SK-N-SH (cell line): Measurements from ENCODE around the gene DSTN. TPM values are rescaled to one million over a fixed set of nuclear protein-coding genes. Genes with fewer than 3 reads are reported as not detected.

Source experiments
- CTCF ChIA-PET: fragments of 300-600, 350-600 bp; formaldehyde crosslinking; extraction: SDS; loops from one replicate; lab custom pipeline; 2021; lab: Yijun Ruan, JAX
- POLR2A ChIA-PET: fragments of 350-600 bp; sonication (Branson Sonifier 250); formaldehyde crosslinking; extraction: SDS; loops from one replicate; lab custom pipeline; 2020; ENCODE audit warnings: antibody characterized with exemption, inconsistent platforms; lab: Yijun Ruan, JAX
- DNase-seq: peaks from one replicate; pipeline ENCODE4 v3.0.0; 2012
- H2AFZ ChIP-seq: fragments of 200-600 bp; sonication (generic); 2 replicates; pipeline ENCODE4 v1.8.1; 2016; ENCODE audit warnings: antibody characterized with exemption, mild to moderate bottlenecking, low read depth
- H3F3A ChIP-seq: fragments of 200-600 bp; sonication (generic); replicated peaks from 2 replicates; pipeline ENCODE3; 2016; ENCODE audit warnings: antibody characterized with exemption, mild to moderate bottlenecking; ENCODE audit not compliant: insufficient read depth
- H3K27ac ChIP-seq, 2 experiments: fragments of 200-500 bp in 1 of 2; fragments of 200-600 bp in 1 of 2; sonication (Bioruptor generic) in 1 of 2; sonication (generic), shearing (Covaris generic) in 1 of 2; 2 replicates each; pipeline versions ENCODE4 v1.5.1 to v1.6.1; 2014 to 2016; ENCODE audit warnings: low read depth in 2 of 2, inconsistent platforms in 1 of 2, low read length in 1 of 2, mild to moderate bottlenecking in 1 of 2, mixed read lengths in 1 of 2
- H3K27me3 ChIP-seq: fragments of 200-600 bp; sonication (generic), shearing (Covaris generic); 2 replicates; pipeline ENCODE4 v1.6.1; 2016; ENCODE audit warnings: mixed run types; ENCODE audit not compliant: insufficient read depth
- H3K36me3 ChIP-seq, 2 experiments: fragments of 200-500 bp in 1 of 2; fragments of 200-600 bp in 1 of 2; sonication (Bioruptor generic) in 1 of 2; sonication (generic) in 1 of 2; replicated peaks in 1 of 2; 2 replicates each; pipeline versions ENCODE3 to v1.5.1; 2014 to 2016; ENCODE audit warnings: low read length in 1 of 2, mild to moderate bottlenecking in 1 of 2; ENCODE audit not compliant: insufficient read depth in 2 of 2, control insufficient read depth in 1 of 2
- H3K4me1 ChIP-seq, 2 experiments: fragments of 200-500 bp in 1 of 2; fragments of 200-600 bp in 1 of 2; sonication (Bioruptor generic) in 1 of 2; sonication (generic), shearing (Covaris generic) in 1 of 2; 2 replicates each; pipeline versions ENCODE4 v1.5.1 to v1.6.1; 2014 to 2016; ENCODE audit warnings: low read depth in 1 of 2, low read length in 1 of 2, mixed run types in 1 of 2; ENCODE audit not compliant: insufficient read depth in 2 of 2, control insufficient read depth in 1 of 2
- H3K4me2 ChIP-seq: fragments of 200-600 bp; sonication (generic), shearing (Covaris generic); 2 replicates; pipeline ENCODE4 v1.6.1; 2017; ENCODE audit warnings: mixed run types
- H3K4me3 ChIP-seq, 2 experiments: fragments of 200-500 bp in 1 of 2; fragments of 200-600 bp in 1 of 2; sonication (Bioruptor generic) in 1 of 2; sonication (generic), shearing (Covaris generic) in 1 of 2; 2 replicates each; pipeline versions ENCODE4 v1.5.1 to v1.8.1; 2014 to 2016; ENCODE audit warnings: low read depth in 2 of 2, inconsistent platforms in 1 of 2, low read length in 1 of 2, mild to moderate bottlenecking in 1 of 2, mixed read lengths in 1 of 2, moderate library complexity in 1 of 2
- H3K79me2 ChIP-seq: fragments of 200-600 bp; sonication (generic); 2 replicates; pipeline ENCODE4 v1.8.1; 2017; ENCODE audit warnings: mild to moderate bottlenecking; ENCODE audit not compliant: insufficient read depth
- H3K9ac ChIP-seq: fragments of 200-600 bp; sonication (generic); 2 replicates; pipeline ENCODE4 v1.6.1; 2017; ENCODE audit warnings: mixed run types
- H3K9me2 ChIP-seq: fragments of 200-600 bp; sonication (generic); 2 replicates; pipeline ENCODE4 v1.6.1; 2017; ENCODE audit warnings: mixed run types
- H3K9me3 ChIP-seq: fragments of 200-600 bp; sonication (generic); 2 replicates; pipeline ENCODE4 v1.6.1; 2017; ENCODE audit warnings: mixed run types, mild to moderate bottlenecking, moderate library complexity
- H4K20me1 ChIP-seq: fragments of 200-600 bp; sonication (generic); 2 replicates; pipeline ENCODE4 v1.6.1; 2017; ENCODE audit warnings: mild to moderate bottlenecking, mixed run types; ENCODE audit not compliant: insufficient read depth
- CHD2 ChIP-seq: fragments of 150-350 bp; IDR thresholded peaks from 2 replicates; pipeline ENCODE4 v1.6.1; 2018; ENCODE audit warnings: low read length; ENCODE audit not compliant: partially characterized antibody
- CTCF ChIP-seq: fragments of 200-600 bp; sonication (generic); IDR thresholded peaks from 2 replicates; pipeline ENCODE4 v1.6.1; 2017; ENCODE audit warnings: antibody characterized with exemption, mild to moderate bottlenecking, moderate library complexity
- ELF1 ChIP-seq: IDR thresholded peaks from 2 replicates; pipeline ENCODE4 v1.4.0; 2012
- FOSL2 ChIP-seq: IDR thresholded peaks from 2 replicates; pipeline ENCODE4 v1.4.0; 2012; ENCODE audit warnings: low read depth, mild to moderate bottlenecking, moderate library complexity, borderline replicate concordance
- FOXJ3 ChIP-seq: sonication (generic); formaldehyde crosslinking; IDR thresholded peaks from 2 replicates; pipeline ENCODE4 v1.5.1; 2020; ENCODE audit warnings: mild to moderate bottlenecking, missing genetic modification reagents
- GATA2 ChIP-seq: sonication (generic); formaldehyde crosslinking; IDR thresholded peaks from 2 replicates; pipeline ENCODE4 v1.5.0; 2020; ENCODE audit warnings: mild to moderate bottlenecking, missing genetic modification reagents
- JUND ChIP-seq: IDR thresholded peaks from 2 replicates; pipeline ENCODE4 v1.4.0; 2012
- MEF2A ChIP-seq: IDR thresholded peaks from 2 replicates; pipeline ENCODE4 v1.4.0; 2012; ENCODE audit warnings: low read depth, borderline replicate concordance
- MXI1 ChIP-seq: IDR thresholded peaks from 2 replicates; pipeline ENCODE4 v1.6.1; 2012; ENCODE audit warnings: mild to moderate bottlenecking, low read depth, low read length, improper control_type of control experiment
- NFIC ChIP-seq: IDR thresholded peaks from 2 replicates; pipeline ENCODE4 v1.4.0; 2012; ENCODE audit warnings: borderline replicate concordance
- NRF1 ChIP-seq: IDR thresholded peaks from 2 replicates; pipeline ENCODE4 v1.6.1; 2012; ENCODE audit warnings: low read depth, mild to moderate bottlenecking, low read length
- POLR2AphosphoS5 ChIP-seq: IDR thresholded peaks from 2 replicates; pipeline ENCODE4 v1.6.1; 2012; ENCODE audit warnings: low read depth, low read length
- RAD21 ChIP-seq: IDR thresholded peaks from 2 replicates; pipeline ENCODE4 v1.6.1; 2012; ENCODE audit warnings: mild to moderate bottlenecking, low read length
- SIN3A ChIP-seq: IDR thresholded peaks from 2 replicates; pipeline ENCODE4 v1.6.1; 2012; ENCODE audit warnings: low read depth, mild to moderate bottlenecking, low read length, moderate library complexity, borderline replicate concordance
- SMC3 ChIP-seq: IDR thresholded peaks from 2 replicates; pipeline ENCODE4 v1.6.1; 2012; ENCODE audit warnings: low read depth, low read length, improper control_type of control experiment
- WGBS: methylation state at CpG from one replicate; pipeline ENCODE4 v1.1.6; 2017; ENCODE audit warnings: low lambda C conversion rate; 5-methylcytosine and 5-hydroxymethylcytosine counted together
- polyA plus RNA-seq, 3 experiments: library from polyadenylated mRNA; depleted of rRNA; stranded (reverse); fragments of >200 nt; gene quantifications; 2 replicates each; pipeline ENCODE4 v1.2.3, GENCODE V29; 2012
- TF ChIP-seq, protein P1 (sequence below): IDR thresholded peaks from 2 replicates; pipeline ENCODE4 v1.4.0; 2012; ENCODE audit warnings: low read depth, borderline replicate concordance
- TF ChIP-seq, protein P2 (sequence below): fragments of 150-350 bp; IDR thresholded peaks from 2 replicates; pipeline ENCODE4 v1.6.1; 2016; ENCODE audit warnings: mild to moderate bottlenecking, low read depth, low read length
- TF ChIP-seq, protein P3 (sequence below): fragments of 150-350 bp; IDR thresholded peaks from 2 replicates; pipeline ENCODE4 v1.6.1; 2017; ENCODE audit warnings: antibody characterized with exemption, low read length, low read depth, borderline replicate concordance

Gene DSTN
- polyA plus RNA-seq, 1 of the 3 experiments (the other 2 are of a cell fraction) = 167 TPM

DNA sequence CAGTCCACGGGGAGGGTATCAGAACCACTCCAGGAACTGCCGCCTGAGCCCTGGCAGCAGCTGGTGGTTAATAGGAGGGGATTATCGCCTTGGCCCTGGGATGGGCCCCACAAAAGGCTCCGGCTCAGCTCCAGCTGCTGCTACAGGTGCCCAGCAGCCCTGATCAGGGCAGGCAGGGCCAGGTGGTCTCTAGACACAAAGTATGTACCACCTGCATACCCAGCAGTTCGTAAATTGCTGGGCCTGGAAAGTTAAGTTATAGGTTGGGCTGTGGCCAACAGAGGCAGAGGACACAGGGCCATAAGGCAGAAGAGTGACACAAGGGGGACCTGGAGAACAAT lies 77.1 kb downstream of the DSTN start:
- H3K79me2 ChIP-seq = peaks cover 94% of the 10 kb centered on the region
- no peaks in the 10 kb centered on the region for H3F3A ChIP-seq
- H3K27me3 ChIP-seq = no peaks in the 10 kb centered on the region
- no peak overlapping the region for H3K9ac ChIP-seq
- no peaks in the 10 kb centered on the region for H3K9me3 ChIP-seq
- ChIA-PET CTCF (interaction anchor here (1.2 to 2.9 kb wide), 3 partner anchors 11 to 292 kb away, joined by 4 to 12 read pairs (median 4); no protein-coding TSS in a partner anchor), POLR2A (interaction anchor here (1.5 kb wide), 1 partner anchor 322 kb away, joined by 3 read pairs; the partner anchor contains the start of gene MGME1)
- no peak overlapping the region for H3K4me2 ChIP-seq
- TF ChIP-seq ELF1 = no peak
- no peak for TF ChIP-seq RAD21
- TF ChIP-seq CHD2 = no peak
- no peak for TF ChIP-seq GATA2 (CRISPR knock-in tag)
- no peak for TF ChIP-seq SMC3
- no peak for TF ChIP-seq MEF2A
- TF ChIP-seq MXI1 = no peak
- TF ChIP-seq CTCF = no peak
- TF ChIP-seq JUND = no peak
- no peak for TF ChIP-seq POLR2AphosphoS5
- peaks cover 5 to 7% of the 10 kb centered on the region in 2 experiments for H3K36me3 ChIP-seq
- H2AFZ ChIP-seq = no peak overlapping the region
- peak overlapping the region in 1 of 2 experiments; percentile 71; a peak in 1 of 4 replicates for H3K27ac ChIP-seq
- peaks cover 0 to 35% of the 10 kb centered on the region in 2 experiments; a peak in 1 of 4 replicates for H3K4me1 ChIP-seq
- no peak overlapping the region for H3K4me3 ChIP-seq
- peaks cover 95% of the 10 kb centered on the region for H4K20me1 ChIP-seq
- DNase-seq = no peak
- no peaks in the 10 kb centered on the region for H3K9me2 ChIP-seq
- WGBS = no CpG with 5 or more reads among the region's 5 CpGs

DNA sequence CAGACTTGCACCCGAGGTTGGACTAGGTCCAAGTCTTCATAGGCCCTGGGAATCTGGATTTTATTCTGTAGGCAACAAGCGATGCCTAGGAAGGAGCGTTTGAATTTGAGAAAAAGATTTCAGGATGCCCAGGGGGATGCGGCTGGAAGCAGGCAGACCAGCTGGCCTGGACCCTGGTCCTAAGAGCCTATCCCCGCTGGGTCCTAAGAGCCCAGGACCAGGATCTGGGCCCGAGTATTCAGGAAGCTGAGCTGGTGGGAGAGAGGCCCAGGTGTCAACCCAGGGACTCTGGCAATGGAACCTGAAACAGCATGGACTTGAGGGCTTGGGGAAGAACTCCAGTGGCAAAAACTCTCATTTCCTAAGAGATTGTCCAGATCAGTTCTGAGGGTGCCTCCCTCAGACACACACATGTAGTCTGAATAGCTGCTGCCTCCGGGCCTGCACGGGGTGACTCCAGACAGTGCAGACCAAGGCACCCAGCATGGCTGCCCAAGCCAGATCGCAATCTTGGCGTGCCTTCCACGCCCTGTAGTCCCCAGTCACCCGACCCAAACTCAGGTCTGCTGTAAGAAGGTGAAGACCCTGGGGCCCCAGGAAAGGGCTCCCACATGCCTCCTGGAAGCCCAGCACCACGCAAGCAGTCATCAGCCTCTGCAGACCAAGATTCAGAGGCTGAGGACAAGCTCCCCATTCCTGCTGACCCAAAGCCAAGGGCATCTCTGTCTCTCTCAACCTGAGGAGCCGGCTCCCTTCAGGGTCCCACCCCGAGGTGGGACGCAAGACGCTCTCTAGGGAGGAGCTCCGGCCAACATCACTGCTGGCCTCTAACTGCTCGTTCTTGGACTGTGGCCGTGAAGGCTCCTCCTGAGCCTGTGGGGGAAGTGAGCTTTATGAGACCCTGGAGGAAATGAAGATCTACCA lies 77.8 kb downstream of the DSTN start:
- Histone ChIP-seq H3K79me2 (peaks cover 96% of the 10 kb centered on the region), H4K20me1 (peaks cover 96% of the 10 kb centered on the region), H3K4me2 (no peak overlapping the region), H2AFZ (no peak overlapping the region), H3K4me3 (no peak overlapping the region), H3K9ac (no peak overlapping the region), H3K9me2 (no peaks in the 10 kb centered on the region), H3F3A (no peaks in the 10 kb centered on the region), H3K27ac (no peak overlapping the region; a peak in 1 of 4 replicates), H3K27me3 (no peaks in the 10 kb centered on the region), H3K9me3 (no peaks in the 10 kb centered on the region), H3K4me1 (peaks cover 0 to 35% of the 10 kb centered on the region in 2 experiments; a peak in 1 of 4 replicates), H3K36me3 (peaks cover 1 to 5% of the 10 kb centered on the region in 2 experiments)
- 91% methylated on average over 14 of the region's 20 CpGs for WGBS
- CTCF ChIA-PET = interaction anchor here (0.9 to 2.9 kb wide), 6 partner anchors 11 to 291 kb away, joined by 3 to 12 read pairs (median 4); no protein-coding TSS in a partner anchor
- POLR2A ChIA-PET = interaction anchor here (1.5 kb wide), 1 partner anchor 322 kb away, joined by 3 read pairs; the partner anchor contains the start of gene MGME1
- no peak for DNase-seq
- TF ChIP-seq RAD21 (no peak), MEF2A (no peak), FOXJ3 (CRISPR knock-in tag) (no peak), CHD2 (no peak), FOSL2 (no peak), SIN3A (no peak), JUND (no peak), NRF1 (no peak), CTCF (no peak), NFIC (no peak), ELF1 (no peak)
- TF ChIP-seq, protein P1, sequence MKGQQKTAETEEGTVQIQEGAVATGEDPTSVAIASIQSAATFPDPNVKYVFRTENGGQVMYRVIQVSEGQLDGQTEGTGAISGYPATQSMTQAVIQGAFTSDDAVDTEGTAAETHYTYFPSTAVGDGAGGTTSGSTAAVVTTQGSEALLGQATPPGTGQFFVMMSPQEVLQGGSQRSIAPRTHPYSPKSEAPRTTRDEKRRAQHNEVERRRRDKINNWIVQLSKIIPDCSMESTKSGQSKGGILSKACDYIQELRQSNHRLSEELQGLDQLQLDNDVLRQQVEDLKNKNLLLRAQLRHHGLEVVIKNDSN = no peak
- TF ChIP-seq, protein P2, sequence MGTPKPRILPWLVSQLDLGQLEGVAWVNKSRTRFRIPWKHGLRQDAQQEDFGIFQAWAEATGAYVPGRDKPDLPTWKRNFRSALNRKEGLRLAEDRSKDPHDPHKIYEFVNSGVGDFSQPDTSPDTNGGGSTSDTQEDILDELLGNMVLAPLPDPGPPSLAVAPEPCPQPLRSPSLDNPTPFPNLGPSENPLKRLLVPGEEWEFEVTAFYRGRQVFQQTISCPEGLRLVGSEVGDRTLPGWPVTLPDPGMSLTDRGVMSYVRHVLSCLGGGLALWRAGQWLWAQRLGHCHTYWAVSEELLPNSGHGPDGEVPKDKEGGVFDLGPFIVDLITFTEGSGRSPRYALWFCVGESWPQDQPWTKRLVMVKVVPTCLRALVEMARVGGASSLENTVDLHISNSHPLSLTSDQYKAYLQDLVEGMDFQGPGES = no peak
- TF ChIP-seq, protein P3, sequence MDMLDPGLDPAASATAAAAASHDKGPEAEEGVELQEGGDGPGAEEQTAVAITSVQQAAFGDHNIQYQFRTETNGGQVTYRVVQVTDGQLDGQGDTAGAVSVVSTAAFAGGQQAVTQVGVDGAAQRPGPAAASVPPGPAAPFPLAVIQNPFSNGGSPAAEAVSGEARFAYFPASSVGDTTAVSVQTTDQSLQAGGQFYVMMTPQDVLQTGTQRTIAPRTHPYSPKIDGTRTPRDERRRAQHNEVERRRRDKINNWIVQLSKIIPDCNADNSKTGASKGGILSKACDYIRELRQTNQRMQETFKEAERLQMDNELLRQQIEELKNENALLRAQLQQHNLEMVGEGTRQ = no peak
